Prostate gland (tissue), 2 donors: ENCODE results near the gene KATNAL2. TPM values are rescaled to one million over a fixed set of nuclear protein-coding genes. Genes with fewer than 3 reads are reported as not detected.
A peak's percentile ranks its signal among the peaks of the same experiment; 100 is the strongest.

Experiments used
- DNase-seq: peaks from one replicate; pipeline ENCODE4 v3.0.0-alpha.2; 2019; ENCODE audit warnings: low spot score
- H3K27ac ChIP-seq, 2 donors: fragments of 200-600 bp; sonication (generic); 2 replicates each; pipeline ENCODE4 v1.5.1; 2017 to 2019
- H3K27me3 ChIP-seq: fragments of 200-600 bp; sonication (generic); replicated peaks from 2 replicates; pipeline ENCODE4 v1.5.1; 2019; ENCODE audit not compliant: insufficient read depth
- H3K36me3 ChIP-seq, 2 donors: fragments of 200-600 bp; sonication (generic); 1 replicate in 1 of 2; 2 replicates in 1 of 2; pipeline versions ENCODE4 v1.5.1 to v1.8.1; 2017 to 2019
- H3K4me1 ChIP-seq: fragments of 200-600 bp; sonication (generic); replicated peaks from 2 replicates; pipeline ENCODE4 v1.5.1; 2019
- H3K4me3 ChIP-seq, 2 donors: fragments of 200-600 bp; sonication (generic); 2 replicates each; pipeline ENCODE4 v1.5.1; 2017 to 2019
- H3K9me3 ChIP-seq: fragments of 200-600 bp; sonication (generic); 2 replicates; pipeline ENCODE4 v1.5.1; 2017
- POLR2A ChIP-seq: fragments of 450-650 bp; IDR thresholded peaks from one replicate; pipeline ENCODE4 v1.6.1; 2016; ENCODE audit warnings: antibody characterized with exemption, mild to moderate bottlenecking
- POLR2AphosphoS5 ChIP-seq: sonication (generic); formaldehyde crosslinking; IDR thresholded peaks from one replicate; pipeline ENCODE4 v1.6.1; 2017; ENCODE audit warnings: antibody characterized with exemption
- WGBS: methylation state at CpG from one replicate; pipeline ENCODE4 v1.1.5; 2018; 5-methylcytosine and 5-hydroxymethylcytosine counted together
- intact Hi-C: fragments of 100-400 bp; cut with DNase I; formaldehyde crosslinking; loops from one replicate; pipeline ENCODE4 v1.14.2; 2022
- total RNA-seq, 2 donors: library from RNA; depleted of rRNA; stranded (reverse); fragments of >200 nt; gene quantifications; one replicate each; pipeline ENCODE4 v1.1.0, GENCODE V29; 2016
- TF ChIP-seq, protein P1 (sequence below), 4 experiments: fragments of 200-600 bp in 2 of 4; fragments of 450-650 bp in 2 of 4; sonication (generic) in 2 of 4; IDR thresholded peaks; 1 replicate in 3 of 4; 2 replicates in 1 of 4; pipeline ENCODE4 v1.5.1; 2016 to 2019; ENCODE audit warnings: antibody characterized with exemption in 4 of 4, mild to moderate bottlenecking in 2 of 4, moderate library complexity in 2 of 4

The KATNAL2 gene
- total RNA-seq, 2 donors from 2014 or later: 4.2 to 11.7 TPM

DNA sequence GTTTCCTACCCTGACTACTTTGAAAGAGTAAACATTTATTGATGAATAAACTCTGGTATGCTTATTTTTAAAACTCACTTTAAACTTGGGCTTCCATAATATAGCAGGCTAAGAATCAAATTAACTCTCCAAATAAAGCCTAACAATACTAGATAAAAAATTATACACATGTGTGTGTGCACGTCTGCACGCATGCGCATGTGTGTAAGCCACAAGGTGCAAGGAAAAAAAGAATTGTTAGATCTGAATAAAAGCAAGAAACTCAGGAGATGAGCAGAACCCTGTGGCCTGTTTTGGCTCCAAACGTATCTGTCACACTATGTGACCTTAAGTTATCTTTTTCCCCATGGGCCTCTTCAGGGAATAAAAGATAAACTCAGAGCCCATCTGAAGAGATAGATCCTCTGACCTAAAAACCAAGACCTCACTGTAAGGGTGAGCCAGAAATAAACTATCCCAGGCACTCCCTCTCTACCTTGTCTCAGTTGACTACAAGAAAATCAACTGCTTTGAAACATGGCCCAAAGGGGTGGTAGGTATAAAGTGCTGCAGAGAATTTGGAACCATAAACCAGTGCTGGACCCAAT, 226.6 kb downstream of the KATNAL2 start:
- Histone ChIP-seq H3K4me1 (no peaks in the 10 kb centered on the region), H3K27me3 (no peaks in the 10 kb centered on the region), H3K4me3 (no peak overlapping the region), H3K36me3 (no peaks in the 10 kb centered on the region), H3K9me3 (no peaks in the 10 kb centered on the region), H3K27ac (no peak overlapping the region)
- no peak for TF ChIP-seq POLR2A
- TF ChIP-seq POLR2AphosphoS5: no peak
- TF ChIP-seq, protein P1, sequence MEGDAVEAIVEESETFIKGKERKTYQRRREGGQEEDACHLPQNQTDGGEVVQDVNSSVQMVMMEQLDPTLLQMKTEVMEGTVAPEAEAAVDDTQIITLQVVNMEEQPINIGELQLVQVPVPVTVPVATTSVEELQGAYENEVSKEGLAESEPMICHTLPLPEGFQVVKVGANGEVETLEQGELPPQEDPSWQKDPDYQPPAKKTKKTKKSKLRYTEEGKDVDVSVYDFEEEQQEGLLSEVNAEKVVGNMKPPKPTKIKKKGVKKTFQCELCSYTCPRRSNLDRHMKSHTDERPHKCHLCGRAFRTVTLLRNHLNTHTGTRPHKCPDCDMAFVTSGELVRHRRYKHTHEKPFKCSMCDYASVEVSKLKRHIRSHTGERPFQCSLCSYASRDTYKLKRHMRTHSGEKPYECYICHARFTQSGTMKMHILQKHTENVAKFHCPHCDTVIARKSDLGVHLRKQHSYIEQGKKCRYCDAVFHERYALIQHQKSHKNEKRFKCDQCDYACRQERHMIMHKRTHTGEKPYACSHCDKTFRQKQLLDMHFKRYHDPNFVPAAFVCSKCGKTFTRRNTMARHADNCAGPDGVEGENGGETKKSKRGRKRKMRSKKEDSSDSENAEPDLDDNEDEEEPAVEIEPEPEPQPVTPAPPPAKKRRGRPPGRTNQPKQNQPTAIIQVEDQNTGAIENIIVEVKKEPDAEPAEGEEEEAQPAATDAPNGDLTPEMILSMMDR (IDR thresholded peaks at IDR 0.05): no peak
- WGBS: 96% methylated on average over 4 of the region's 4 CpGs
- no peak for DNase-seq
- intact Hi-C loops: no loop called here

- 91% methylated on average over 3 of the region's 3 CpGs for WGBS
- intact Hi-C loops: no loop called here
Measured at GRCh38 chr18:47146206-47146605, 228.8 kb downstream of the KATNAL2 start.

DNA sequence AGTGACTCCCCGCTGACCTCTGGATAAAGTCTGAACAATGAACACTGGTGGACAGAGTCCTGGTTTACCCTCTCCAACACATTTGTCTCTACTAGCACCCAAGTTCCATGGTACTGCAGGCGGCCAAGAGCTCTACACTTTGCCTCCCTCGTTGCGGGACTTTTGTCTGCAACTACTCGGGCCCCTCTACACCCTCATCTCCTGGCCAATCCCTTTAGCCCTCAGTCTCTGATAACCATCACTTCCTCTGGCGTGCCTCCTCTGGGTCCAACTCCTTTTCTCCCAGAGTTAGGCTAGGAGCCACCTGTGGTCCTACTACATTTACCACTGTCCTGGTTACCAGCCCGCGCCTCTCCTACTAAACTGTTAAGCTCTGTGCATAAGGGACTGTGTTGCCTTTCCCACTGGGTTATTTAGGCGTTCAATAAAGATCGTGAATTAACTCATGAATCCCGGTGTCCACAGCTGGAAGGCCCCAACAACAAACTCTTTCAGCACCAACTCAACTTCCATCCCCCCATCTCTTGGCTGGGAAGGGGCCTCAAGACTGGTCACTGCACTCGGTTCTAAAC, 232.1 kb downstream of the KATNAL2 start:
- Histone ChIP-seq H3K27ac (peak overlapping the region; percentile 86 to 88), H3K36me3 (peaks cover 0 to 3% of the 10 kb centered on the region in 2 donors), H3K27me3 (no peaks in the 10 kb centered on the region), H3K4me1 (peaks cover 3% of the 10 kb centered on the region), H3K9me3 (no peaks in the 10 kb centered on the region), H3K4me3 (peak overlapping the region; percentile 67 to 77)
- no peak for DNase-seq
- 21% methylated on average over 12 of the region's 12 CpGs for whole genome bisulfite sequencing
- intact Hi-C loops: loop anchor here (2.0 kb wide), 1 partner anchor 27 kb away; the partner anchor contains the start of gene IER3IP1
- TF ChIP-seq, protein P1 (IDR thresholded peaks at IDR 0.05): no peak
- no peak for TF ChIP-seq POLR2AphosphoS5

More at GRCh38 chr18:47146206-47146605, 228.8 kb downstream of the KATNAL2 start:
- peaks cover 2% of the 10 kb centered on the region for H3K4me1 ChIP-seq
- TF ChIP-seq POLR2AphosphoS5: no peak
- no peak for TF ChIP-seq POLR2A
- TF ChIP-seq, protein P1 (IDR thresholded peaks at IDR 0.05): no peak
- no peak overlapping the region for H3K4me3 ChIP-seq
- no peaks in the 10 kb centered on the region for H3K9me3 ChIP-seq
- no peak for DNase-seq
- H3K36me3 ChIP-seq: no peaks in the 10 kb centered on the region
- H3K27ac ChIP-seq: no peak overlapping the region
- H3K27me3 ChIP-seq: no peaks in the 10 kb centered on the region

DNA sequence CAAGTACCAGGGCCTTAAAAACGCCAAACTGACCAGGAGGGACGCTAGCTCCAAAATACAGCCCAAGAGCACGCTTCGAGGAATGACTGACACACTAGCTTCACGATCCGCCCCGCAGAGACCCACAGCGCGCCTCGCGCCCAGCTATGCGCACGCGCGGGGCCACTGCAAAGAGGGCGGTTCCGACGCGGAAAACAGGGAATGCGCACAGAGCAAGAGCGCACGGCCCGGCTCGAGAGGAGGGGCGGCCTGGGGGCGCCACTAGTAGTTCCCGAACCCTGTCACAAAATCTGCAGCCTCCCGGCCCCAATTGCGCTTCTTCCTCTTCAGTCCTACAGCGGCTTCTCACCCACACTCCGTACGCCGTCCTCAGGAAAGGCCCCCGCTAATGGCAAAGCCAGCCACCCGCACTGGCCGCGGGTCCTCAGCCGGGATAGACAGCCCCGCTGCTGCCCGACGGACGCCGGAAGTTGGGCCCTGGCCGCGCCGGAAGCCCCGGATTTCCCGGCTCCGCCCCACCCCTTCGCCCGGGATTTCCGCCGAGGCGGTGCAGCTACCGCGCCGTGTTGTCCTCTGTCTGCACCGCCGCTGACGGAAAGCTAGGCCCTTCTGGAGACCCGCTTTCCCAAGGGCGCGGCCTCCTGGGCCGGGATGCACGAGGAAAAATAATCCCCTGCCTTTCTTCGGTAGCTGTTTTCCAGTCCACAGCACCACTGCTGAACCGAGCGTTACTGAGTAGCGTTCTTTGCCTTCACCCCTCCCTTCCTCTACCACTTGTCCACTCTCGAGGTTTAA, 232.8 kb downstream of the KATNAL2 start, which contains the start of gene HDHD2:
HDHD2 (minus strand) TSS at position 472 of the 795 bp plus-strand sequence. CDS start 14,061 bp downstream, outside the sequence.
- TF ChIP-seq POLR2A (peak; percentile 50), POLR2AphosphoS5 (peak; percentile 61)
- TF ChIP-seq, protein P1 (IDR thresholded peaks at IDR 0.05): no peak
- H3K9me3 ChIP-seq: no peaks in the 10 kb centered on the region
- H3K27ac ChIP-seq: peak within 1 kb of the TSS; percentile 86 to 88
- DNase-seq: peak; percentile 65
- intact Hi-C loops: loop anchor here (2.0 kb wide), 1 partner anchor 27 kb away; the partner anchor contains the start of gene IER3IP1
- no peaks in the 10 kb centered on the region for H3K27me3 ChIP-seq
- peak within 1 kb of the TSS; percentile 67 to 77 for H3K4me3 ChIP-seq
- peaks cover 3% of the 10 kb centered on the region for H3K4me1 ChIP-seq
- WGBS: under 1% methylated on average over 64 of the region's 70 CpGs
- peaks cover 0 to 3% of the 10 kb centered on the region in 2 donors for H3K36me3 ChIP-seq
